ENCODE results near the gene ATP13A2.

DNA sequence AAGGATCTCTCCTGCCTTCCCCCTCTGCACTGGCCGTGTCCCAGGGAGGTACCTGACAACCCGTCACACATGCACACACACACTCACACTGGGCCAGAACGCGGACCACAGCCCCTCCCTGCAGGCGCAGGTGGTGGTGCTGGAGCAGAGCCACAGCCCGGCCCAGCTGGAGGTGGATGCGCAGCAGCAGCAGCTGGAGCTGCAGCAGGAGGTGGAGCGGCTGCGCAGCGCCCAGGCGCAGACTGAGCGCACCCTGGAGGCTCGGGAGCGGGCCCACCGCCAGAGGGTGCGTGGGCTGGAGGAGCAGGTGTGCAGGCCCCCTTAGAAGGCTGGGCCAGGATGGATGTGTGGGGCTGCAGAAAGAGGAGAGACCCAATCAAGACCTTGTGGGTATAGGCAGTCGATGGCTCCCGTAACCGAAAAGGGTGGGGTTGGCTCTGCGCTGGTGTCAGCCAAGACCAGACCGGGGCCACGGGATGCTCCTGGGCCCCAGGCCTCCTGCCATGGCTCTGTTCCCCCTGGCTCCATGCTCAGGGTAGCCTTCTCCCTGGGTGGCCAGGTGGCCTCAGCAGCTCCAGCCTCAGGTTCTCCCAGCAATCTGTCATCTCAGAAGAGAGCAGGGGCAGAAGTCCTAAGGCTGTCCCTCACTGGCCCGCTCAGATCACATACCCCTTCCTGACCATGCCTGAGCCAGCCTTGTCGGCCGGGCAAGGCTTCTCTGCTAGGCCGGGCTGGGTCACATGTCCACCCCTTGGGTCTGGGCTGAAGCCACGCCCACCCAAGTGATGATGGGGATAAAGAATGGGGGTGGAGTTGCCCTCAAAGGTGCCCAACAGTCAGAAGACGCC is 40.2 kb downstream of the ATP13A2 start:
- TF ChIP-seq, protein P1, sequence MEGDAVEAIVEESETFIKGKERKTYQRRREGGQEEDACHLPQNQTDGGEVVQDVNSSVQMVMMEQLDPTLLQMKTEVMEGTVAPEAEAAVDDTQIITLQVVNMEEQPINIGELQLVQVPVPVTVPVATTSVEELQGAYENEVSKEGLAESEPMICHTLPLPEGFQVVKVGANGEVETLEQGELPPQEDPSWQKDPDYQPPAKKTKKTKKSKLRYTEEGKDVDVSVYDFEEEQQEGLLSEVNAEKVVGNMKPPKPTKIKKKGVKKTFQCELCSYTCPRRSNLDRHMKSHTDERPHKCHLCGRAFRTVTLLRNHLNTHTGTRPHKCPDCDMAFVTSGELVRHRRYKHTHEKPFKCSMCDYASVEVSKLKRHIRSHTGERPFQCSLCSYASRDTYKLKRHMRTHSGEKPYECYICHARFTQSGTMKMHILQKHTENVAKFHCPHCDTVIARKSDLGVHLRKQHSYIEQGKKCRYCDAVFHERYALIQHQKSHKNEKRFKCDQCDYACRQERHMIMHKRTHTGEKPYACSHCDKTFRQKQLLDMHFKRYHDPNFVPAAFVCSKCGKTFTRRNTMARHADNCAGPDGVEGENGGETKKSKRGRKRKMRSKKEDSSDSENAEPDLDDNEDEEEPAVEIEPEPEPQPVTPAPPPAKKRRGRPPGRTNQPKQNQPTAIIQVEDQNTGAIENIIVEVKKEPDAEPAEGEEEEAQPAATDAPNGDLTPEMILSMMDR (IDR thresholded peaks at IDR 0.05; ENCODE audit: borderline replicate concordance, extremely low read depth, low read length, poor library complexity, severe bottlenecking) = no peak
- TF ChIP-seq EZH2 (IDR thresholded peaks at IDR 0.05; ENCODE audit: borderline replicate concordance, low read depth, low read length, severe bottlenecking) = no peak

Measured in DND-41 (cell line).